HG02938 (cell line): ENCODE results near the gene MRFAP1.

Source experiments
- ATAC-seq: cut with Tn5 transposase; IDR thresholded peaks from one replicate; pipeline ENCODE4 v1.9.1; 2021; ENCODE audit warnings: mild to moderate bottlenecking, moderate library complexity; ENCODE audit not compliant: unreplicated experiment

MRFAP1 gene

DNA sequence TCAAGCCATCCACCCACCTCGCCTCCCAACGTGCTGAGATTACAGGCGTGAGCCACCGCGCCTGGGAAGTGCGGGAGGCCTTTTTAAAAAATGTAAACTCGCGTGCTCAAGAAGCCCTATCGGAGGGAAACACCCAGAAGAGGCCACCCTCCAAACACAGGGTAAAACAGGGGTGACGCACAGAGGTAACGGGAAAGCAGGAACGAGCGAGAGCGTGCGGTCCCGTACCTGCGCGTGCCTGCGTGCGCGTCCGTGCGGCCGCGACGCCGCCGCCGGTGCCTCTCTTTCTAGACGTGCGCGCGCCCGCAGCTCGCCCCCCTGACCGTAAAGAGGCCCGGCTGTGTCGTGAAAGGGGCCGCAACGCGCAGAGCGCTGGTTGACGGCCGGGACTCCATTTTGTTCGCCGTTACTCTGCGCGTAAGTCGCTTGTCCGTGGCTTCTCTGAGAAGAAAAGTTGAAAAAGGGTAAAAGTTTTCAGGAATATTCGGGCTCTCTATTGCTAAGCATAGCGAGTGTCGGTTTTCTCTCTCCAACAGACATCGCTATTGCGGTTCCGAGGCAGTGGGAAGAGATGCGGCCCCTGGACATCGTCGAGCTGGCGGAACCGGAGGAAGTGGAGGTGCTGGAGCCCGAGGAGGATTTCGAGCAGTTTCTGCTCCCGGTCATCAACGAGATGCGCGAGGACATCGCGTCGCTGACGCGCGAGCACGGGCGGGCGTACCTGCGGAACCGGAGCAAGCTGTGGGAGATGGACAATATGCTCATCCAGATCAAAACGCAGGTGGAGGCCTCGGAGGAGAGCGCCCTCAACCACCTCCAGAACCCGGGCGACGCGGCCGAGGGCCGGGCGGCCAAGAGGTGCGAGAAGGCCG lies at the start of gene MRFAP1:
Gene MRFAP1 (plus strand): TSS at position 394 of the 872 bp plus-strand sequence. CDS start 178 bp downstream, at position 572.
- peak; percentile 62 for ATAC-seq

DNA sequence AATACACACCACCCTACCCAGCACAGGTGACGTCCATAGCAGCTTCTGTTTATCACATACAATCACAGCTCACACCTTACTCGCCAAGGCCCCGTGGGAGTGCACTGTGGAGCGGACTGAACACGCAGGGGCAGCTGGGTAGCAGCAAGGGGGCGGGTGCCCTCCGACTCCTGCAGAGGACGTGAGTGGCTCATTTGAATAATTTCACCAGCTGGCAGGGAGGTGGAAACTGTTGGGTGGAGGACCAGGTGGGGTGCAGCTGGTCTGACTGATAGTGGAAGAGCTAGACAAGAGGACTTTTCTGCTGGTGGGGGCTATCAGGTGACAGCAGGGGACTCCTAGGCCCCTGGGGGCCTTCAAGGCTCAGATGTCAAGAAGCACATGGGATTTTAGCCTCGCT lies 49.2 kb upstream of the MRFAP1 start:
- ATAC-seq: peak; percentile 44

DNA sequence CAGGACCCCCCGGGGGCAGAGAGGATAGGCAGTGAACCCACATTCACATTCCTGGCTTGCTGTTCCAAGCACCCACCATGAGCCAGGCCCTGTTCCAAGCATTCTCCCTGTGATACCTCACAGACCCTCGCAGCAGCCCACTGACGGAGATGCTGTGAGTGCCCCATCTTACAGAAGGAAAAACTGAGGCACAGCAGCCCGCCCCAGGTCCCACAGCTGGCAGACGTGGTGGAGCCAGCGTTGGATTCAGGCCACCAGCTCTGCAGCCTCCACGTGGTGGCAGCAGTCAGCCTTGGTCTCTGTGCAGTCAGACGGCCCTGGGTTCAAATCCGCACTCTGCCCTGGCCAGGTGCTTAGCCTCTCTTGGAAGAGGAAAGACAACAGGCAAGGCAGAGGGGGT lies 48.7 kb upstream of the MRFAP1 start:
- ATAC-seq: no peak

DNA sequence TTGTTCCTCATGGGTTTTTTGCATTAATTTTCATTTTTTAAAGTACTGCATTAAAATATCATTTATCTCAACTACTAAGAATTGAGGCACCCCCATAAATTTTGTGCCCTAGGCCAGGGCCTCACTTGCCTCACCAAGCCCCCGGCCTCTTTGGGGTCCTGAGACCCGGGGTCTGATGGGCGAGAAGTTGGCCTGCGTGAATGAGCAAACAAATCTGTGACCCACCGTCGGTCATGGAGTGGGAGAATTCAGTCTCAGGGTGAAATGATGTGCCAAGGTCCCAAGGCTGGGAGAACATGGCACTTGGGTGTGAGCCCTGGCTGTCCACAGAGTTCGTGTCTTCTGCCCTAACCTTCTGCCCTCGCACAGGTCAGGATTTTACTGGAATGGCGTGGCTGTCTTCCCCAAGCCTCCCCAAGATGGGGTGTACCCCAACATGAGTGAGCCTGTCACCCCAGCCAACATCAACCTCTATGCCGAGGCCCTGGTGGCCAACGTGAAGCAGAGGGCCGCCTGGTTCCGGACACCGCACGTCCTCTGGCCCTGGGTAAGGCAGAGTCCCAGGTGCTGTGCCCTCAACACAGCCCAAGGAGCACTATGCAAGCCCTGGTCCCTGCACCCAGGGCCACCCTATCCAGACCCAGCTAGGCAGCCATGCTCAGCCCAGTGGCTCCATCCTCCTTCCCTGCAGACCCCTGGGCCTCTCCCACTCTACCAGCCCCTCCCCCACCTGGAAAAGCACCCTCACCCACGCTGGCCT lies 47.5 kb upstream of the MRFAP1 start:
- no peak for ATAC-seq

DNA sequence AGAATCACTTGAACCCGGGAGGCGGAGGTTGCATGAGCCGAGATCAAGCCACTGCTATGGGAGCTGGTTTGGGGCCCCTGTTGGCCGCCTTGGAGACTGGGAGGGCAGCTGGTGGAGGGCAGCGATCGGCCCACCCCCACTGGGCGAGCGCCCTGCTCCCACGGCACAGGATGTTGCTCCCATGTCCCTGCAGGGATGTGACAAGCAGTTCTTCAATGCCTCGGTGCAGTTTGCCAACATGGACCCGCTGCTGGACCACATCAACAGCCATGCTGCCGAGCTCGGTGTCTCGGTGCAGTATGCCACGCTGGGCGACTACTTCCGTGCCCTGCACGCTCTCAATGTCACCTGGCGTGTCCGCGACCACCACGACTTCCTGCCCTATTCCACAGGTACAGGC lies 46.1 kb upstream of the MRFAP1 start:
- no peak for ATAC-seq

DNA sequence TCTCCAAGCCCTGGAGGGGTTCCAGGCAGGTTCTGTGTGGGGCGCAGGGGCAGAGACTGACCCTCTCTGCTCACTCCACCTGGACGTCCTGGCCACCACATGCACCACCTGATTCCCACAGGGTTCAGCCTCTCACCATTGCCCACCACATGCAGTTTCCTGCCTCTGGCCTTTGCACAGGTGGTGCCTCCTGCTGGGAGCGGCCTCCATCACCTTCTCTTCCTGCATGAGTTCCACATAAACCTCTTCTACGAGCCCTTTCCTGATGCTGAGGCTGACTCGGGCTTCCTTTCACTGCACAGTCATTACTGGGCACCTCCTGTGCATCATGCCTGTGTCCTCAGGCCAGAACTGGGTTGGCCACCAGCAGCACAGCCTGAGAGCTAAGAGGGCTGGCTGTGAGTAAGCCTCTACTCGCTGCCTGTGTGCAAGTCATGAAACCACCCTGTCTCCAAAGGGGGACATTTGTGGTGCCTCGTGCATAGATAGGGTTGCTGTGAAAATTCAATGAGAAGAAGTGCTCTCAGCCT lies 45.6 kb upstream of the MRFAP1 start:
- no peak for ATAC-seq

DNA sequence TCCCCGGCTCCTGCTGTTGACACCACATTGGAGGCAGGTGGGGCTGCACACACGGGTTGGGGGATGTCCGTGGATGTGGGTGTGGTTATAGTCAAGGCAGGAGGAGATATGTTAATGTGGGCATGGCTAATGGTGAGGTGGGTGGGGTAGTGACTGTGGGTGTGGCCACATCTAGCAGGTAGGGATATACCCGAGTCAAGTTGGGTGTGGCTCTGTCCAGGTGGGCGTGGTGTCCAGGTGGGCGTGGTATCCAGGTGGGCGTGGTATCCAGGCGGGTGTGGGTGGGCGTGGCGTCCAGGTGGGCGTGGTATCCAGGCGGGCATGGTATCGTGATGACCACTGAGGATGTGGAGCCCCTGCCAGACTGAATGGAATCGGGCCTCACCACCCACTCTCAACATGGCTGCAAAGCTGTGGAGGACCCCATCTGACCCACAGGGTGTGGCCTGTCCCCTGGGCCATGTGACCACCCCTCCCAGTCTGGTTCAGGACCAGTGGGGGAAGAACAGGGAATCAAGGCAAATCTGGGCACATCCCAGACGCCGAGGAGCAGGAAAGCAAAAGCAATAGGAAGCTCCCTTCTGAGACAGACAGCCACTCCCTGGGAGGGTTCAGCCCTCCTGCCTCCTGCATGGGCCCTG lies 44.5 kb upstream of the MRFAP1 start:
- no peak for ATAC-seq

DNA sequence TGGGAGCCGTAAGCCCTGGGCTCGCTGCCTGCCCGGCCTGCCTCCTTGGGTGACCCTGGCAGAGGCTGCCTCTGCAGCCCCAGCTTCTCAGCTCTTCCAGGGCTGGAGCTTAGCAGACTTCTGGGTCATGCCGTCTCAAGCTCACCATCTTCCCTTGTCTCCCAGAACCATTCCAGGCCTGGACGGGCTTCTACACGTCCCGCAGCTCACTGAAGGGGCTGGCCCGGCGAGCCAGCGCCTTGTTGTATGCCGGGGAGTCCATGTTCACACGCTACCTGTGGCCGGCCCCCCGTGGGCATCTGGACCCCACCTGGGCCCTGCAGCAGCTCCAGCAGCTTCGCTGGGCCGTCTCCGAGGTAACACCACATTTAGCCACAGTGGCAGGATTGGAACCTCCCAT lies 43.5 kb upstream of the MRFAP1 start:
- no peak for ATAC-seq

DNA sequence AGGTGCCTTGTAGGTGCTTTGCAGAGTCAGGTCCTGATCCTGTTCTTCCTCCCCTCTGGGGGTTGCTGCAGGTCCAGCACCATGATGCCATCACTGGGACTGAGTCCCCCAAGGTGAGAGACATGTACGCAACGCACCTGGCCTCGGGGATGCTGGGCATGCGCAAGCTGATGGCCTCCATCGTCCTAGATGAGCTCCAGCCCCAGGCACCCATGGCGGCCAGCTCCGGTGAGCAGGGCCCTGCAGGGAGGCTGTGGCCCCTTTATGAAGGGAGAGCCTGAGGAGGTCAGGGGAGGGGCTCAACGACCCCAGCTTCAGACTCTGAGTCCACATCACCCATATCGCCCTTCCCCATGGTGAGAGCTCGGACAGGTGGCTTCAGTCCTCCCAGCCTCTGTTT lies 42.4 kb upstream of the MRFAP1 start:
- no peak for ATAC-seq

DNA sequence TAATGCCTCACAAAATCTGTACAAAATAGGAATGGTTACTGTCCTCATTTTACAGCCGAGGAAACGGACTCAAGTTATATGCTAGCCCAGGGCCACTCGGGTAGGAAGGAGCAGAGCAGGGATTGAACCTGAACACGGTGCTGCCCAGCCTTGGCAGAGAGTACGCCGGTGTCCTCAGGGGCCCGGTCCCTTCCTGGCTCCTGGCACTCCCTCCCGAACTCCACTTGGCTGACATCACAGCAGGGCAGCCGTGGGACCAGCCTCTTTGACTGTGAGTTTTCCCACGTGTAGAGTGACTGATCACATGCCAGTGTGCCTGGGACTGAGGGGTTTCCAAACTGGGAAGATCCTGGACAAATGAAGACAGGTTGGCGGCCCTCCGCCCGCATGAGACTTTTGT lies 41.8 kb upstream of the MRFAP1 start:
- ATAC-seq: no peak

DNA sequence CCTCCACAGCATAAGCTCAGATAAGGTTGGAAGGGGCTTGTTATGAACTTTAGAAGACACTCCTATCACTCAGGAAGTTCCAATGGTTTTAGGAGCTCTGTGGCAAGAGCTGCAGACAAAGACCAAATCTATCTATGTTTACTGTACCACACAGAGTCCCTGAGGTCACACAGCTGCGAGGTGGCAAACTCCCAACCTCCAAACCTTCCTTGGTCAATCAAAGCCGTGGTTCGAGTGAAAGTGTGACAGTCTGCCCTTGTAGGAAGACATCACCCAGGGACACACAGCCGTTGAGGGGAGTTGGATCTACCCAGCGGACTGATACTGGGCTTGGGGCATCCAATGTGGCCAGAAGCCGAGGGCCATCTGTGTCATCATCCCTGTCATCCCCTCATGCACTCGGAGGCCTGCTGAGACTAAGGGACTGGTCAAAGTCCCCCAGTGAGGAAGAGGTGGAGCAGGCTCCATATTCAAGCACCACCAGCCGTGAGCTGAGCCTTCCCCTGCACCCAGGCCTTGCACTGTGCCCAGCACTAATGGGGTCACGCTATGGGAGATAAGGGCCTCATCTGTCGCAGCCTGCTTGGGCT lies 38.7 kb upstream of the MRFAP1 start:
- ATAC-seq: no peak

DNA sequence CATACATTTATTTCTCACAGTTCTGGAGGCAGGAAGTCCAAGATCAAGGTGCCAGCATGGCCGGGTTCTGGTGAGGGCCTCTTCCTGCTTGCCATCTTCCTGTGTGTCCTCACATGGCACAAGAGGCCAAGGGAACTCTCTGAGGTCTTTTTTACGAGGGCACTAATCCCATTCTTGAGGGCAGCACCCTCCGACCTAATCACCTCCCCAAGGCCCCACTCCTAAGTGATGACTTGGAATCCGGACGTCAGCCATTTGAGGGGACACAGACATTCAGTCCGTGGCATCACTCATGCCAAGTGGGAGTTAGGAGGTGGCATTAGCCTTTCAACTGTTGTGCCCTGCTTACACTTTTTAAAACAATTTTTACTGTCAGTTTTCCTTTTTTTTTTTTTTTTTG lies 38.2 kb upstream of the MRFAP1 start:
- ATAC-seq: no peak

DNA sequence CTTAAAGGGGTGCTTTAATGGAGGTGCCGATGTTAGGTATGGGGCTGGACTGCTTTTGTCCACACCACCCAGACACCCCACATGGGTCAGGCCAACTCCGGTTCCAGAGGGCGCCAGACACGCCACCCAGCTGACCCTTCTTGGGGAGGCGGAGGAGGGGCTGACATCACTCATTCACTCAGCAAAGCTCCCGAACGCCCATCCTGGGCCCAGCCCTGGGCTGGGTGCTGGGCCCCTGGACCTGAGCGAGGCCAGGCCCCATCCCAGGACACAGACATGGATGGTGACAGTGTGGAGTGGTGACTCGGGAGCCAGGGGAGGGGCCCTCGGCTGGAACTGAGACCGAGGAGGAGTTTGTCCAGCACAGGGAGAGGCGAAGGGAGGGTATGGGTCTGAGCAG lies 37.4 kb upstream of the MRFAP1 start:
- no peak for ATAC-seq

DNA sequence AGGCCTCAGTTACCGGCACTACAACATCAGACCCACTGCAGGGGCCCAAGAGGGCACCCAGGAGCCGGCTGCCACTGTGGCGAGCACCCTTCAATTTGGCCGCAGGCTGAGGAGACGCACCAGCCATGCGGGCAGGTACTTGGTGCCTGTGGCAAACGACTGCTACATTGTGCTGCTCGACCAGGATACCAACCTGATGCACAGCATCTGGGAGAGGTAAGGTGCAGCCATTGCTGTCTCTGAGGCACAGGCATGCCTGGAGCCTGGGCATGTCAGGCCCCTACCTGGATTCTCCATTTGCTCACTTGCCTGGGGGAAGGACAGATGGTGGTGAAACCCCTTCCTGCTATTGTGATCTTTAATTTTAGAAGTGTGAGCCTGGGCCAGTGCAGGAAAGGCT lies 35.4 kb upstream of the MRFAP1 start:
- ATAC-seq: no peak

DNA sequence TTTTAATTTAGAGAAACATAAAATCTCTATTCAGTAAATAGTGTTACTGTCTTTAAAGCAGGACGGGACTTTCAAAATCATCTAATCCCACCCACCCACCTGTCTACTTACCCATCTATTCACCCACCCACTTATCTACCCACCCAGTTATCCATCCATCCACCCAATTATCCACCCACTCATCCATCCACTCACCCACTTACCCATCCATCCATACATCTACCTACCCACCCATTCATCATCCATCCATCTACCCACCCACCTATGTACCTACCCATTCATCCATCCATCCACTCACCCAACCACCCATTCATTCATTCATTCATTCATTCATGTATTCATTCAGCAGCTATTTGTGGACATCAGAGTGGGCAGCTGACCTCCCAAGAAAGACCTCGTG lies 34.9 kb upstream of the MRFAP1 start:
- ATAC-seq: no peak

DNA sequence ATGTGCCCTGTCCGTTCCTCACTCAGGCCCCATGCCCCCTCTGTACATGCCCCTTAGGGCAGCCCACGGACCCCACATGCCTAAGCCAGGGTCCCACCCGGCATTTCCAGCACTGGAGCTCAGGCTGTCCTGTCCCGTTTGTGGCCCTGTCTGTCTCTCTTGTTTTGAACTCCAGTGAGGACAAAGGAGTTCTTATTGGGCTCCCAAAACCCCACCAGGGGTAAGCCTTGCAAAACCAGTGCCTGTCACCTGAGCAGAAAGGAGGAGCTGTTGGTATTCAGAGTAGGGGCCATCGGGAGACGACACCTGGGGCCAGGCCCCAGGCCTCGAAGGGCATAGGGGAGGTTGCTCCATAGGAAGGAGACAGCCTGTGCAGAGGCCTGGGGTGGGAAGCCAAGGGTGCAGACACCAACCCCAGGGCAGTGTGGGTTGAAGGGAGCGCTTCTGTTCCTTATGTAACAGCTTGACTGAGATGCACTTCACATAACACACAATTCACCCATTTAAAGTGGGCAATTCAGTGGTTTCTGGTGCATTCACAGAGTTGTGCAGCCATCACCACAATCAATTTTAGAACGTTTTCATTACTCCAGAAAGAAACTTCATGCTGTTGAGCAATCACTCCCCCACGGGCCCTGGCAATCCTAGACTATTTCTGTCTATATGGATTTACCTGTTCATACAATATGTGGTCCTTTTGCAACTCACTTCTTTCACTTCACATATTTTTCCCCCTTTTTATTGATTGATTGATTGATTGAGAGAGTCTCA lies 33.8 kb upstream of the MRFAP1 start:
- no peak for ATAC-seq

DNA sequence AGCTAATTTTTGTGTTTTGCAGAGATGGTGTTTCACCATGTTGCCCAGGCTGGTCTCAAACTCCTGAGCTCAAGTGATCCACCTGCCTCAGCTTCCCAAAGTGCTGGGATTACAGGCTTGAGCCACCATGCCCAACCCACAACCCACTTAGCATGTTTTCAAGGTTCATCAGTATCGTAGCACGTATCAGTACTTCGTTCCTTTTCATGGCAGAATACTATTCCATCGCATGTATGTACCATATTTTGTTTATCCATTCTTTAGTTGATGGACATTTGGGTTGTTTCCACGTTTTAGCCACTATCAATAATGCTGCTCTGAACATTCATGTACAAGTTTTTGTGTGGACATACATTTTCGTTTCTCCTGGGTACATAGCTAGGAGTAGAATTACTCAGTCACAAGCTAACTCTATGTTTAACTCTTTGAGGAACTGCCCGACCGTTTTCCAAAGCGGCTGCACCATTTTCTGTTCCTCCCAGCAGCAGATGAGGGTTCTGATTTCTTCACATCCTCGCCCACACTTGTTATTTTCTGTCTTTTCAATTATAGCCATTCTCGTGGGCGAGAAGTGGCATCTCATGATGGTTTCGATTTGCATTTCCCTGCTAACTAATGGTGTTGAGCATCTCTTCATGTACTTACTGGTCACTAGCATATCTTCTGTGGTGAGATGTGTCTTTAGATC lies 33.0 kb upstream of the MRFAP1 start:
- ATAC-seq: no peak

DNA sequence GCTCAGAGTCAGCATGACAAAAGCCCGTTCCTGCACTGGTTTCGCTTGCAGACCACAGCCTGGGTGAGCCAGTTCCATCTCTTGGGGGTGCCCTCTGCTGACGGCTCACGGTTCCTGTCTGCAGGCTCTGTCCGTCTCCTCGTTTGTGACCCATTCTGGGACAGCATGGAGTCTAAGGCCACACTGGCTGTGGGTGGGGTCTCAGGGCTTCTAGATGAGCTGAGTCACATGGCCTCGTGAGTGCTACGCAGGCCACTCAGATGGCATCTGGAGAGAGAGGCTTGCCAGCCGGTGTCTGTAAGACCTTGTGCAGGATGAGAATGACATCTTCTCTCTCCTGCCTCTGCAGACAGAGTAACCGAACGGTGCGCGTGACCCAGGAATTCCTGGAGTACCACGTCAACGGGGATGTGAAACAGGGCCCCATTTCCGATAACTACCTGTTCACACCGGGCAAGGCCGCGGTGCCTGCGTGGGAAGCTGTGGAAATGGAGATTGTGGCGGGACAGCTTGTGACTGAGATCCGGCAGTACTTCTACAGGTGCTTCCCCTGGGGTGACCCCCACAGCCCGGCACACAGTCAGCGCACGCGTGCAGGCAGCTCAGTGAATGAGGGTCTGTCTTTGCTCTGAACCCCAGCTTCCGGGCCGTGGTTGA lies 31.6 kb upstream of the MRFAP1 start:
- ATAC-seq: no peak

DNA sequence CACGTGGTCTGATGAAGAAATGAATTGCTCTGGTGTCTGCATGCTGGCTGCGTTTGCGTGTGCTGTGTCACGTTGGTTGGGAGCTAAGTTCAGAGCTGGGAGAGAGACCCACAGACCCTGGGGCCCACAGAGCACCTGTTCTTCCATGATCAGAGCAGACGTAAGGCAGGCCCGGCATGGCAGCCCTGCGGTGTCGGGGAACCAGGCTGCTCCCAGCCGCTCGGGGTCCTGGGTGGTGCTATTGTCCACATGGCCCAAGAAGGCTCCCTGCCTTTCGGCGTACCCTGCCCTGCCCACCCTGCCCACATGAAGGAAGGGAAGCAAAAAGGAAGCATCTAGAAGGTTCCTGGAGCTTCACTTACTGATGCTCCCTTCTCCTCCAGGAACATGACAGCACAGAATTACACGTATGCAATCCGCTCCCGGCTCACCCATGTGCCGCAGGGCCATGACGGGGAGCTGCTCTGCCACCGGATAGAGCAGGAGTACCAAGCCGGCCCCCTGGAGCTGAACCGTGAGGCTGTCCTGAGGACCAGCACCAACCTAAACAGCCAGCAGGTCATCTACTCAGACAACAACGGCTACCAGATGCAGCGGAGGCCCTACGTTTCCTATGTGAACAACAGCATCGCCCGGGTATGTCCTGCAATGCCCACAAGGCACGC lies 30.9 kb upstream of the MRFAP1 start:
- ATAC-seq: no peak
